Osteoblast (primary cell): Measurements from ENCODE around the gene NCR2. TPM values are rescaled to one million over a fixed set of nuclear protein-coding genes. Genes with fewer than 3 reads are reported as not detected.
"Not testable (repeated sequence)": the region's sequence is repeated elsewhere in the genome, so short reads cannot be mapped to it uniquely, and the experiment has no call there.

Experiments used
- DNase-seq: peaks from one replicate; pipeline ENCODE4 v3.0.0; 2011; ENCODE audit warnings: low spot score, mixed read lengths; ENCODE audit not compliant: insufficient read length; ENCODE audit errors: missing footprints
- H2AFZ ChIP-seq: 2 replicates; pipeline ENCODE4 v1.6.0; 2011; ENCODE audit warnings: mild to moderate bottlenecking, low read length
- H3K27ac ChIP-seq: 2 replicates; pipeline ENCODE4 v1.5.1; 2011; ENCODE audit warnings: mild to moderate bottlenecking, low read depth, low read length, moderate library complexity
- H3K27me3 ChIP-seq: 2 replicates; pipeline ENCODE4 v1.6.0; 2012; ENCODE audit warnings: mild to moderate bottlenecking, control low read depth, inconsistent platforms, low read length, moderate library complexity; ENCODE audit not compliant: insufficient read depth
- H3K36me3 ChIP-seq: 2 replicates; pipeline ENCODE4 v1.5.1; 2011; ENCODE audit warnings: mild to moderate bottlenecking, low read length, control low read depth, moderate library complexity; ENCODE audit not compliant: insufficient read depth
- H3K4me1 ChIP-seq: 2 replicates; pipeline ENCODE4 v1.5.1; 2011; ENCODE audit warnings: mild to moderate bottlenecking, low read length, control low read depth, moderate library complexity; ENCODE audit not compliant: insufficient read depth
- H3K4me2 ChIP-seq: 2 replicates; pipeline ENCODE4 v1.6.0; 2011; ENCODE audit warnings: mild to moderate bottlenecking, low read length; ENCODE audit not compliant: insufficient read depth
- H3K4me3 ChIP-seq: fragments of 200-600 bp; sonication (generic); 3 replicates; pipeline ENCODE4 v1.5.1; 2012; ENCODE audit warnings: mild to moderate bottlenecking, low read length, inconsistent platforms; ENCODE audit not compliant: insufficient read depth
- H3K79me2 ChIP-seq: 2 replicates; pipeline ENCODE4 v1.6.0; 2012; ENCODE audit warnings: mild to moderate bottlenecking, low read length, control low read depth, inconsistent platforms; ENCODE audit not compliant: insufficient read depth
- H3K9me3 ChIP-seq: 2 replicates; pipeline ENCODE4 v1.5.1; 2011; ENCODE audit warnings: low read depth, low read length, control low read depth
- H4K20me1 ChIP-seq: 2 replicates; pipeline ENCODE4 v1.6.0; 2012; ENCODE audit warnings: mild to moderate bottlenecking, low read length, control low read depth; ENCODE audit not compliant: insufficient read depth
- CTCF ChIP-seq: IDR thresholded peaks from 2 replicates; pipeline ENCODE4 v1.5.1; 2011; ENCODE audit warnings: mild to moderate bottlenecking, low read depth, low read length, moderate library complexity; ENCODE audit errors: extremely low read depth
- total RNA-seq: library from RNA; depleted of rRNA; stranded (reverse); fragments of >200 nt; gene quantifications from 2 replicates; pipeline ENCODE4 v1.2.3, GENCODE V29; 2012

NCR2 gene
- total RNA-seq, 1 donor: not detected

GRCh38 chr6:41288754-41289129 lies 46.7 kb upstream of the NCR2 start:
- no peak overlapping the region for H2AFZ ChIP-seq

DNA sequence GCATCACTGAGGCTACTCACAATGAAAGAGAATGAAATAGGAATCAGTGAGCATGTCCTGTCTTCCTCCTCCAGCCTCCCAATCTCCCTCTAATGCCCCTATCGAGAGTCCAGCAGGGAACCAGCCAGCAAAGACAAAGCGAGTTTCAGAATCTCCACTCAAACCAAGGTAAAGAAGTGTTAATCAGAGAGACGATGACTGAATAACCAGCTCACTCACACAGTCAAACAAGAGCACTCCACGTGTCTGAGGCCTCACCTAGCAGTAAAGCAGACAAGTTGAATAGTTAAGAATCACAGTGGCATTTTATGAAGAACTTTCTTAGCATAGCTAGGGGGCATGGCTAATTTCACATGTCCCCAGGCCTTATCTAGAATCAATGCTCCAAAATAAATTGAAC lies 45.6 kb upstream of the NCR2 start:
- Histone ChIP-seq H3K4me2 (no peak overlapping the region), H3K79me2 (no peaks in the 10 kb centered on the region), H3K4me1 (peaks cover 3% of the 10 kb centered on the region), H2AFZ (no peak overlapping the region), H3K9me3 (no peaks in the 10 kb centered on the region), H3K27me3 (peaks cover 6% of the 10 kb centered on the region), H3K27ac (no peak overlapping the region), H3K4me3 (no peak overlapping the region), H3K36me3 (no peaks in the 10 kb centered on the region), H4K20me1 (no peaks in the 10 kb centered on the region)
- no peak for TF ChIP-seq CTCF
- DNase-seq: no peak

More at GRCh38 chr6:41288754-41289129, 46.7 kb upstream of the NCR2 start:
- no peak overlapping the region for H3K27ac ChIP-seq
- no peaks in the 10 kb centered on the region for H3K79me2 ChIP-seq
- H3K4me3 ChIP-seq: no peak overlapping the region
- no peaks in the 10 kb centered on the region for H3K36me3 ChIP-seq
- no peaks in the 10 kb centered on the region for H3K9me3 ChIP-seq
- H3K27me3 ChIP-seq: peaks cover 6% of the 10 kb centered on the region
- no peaks in the 10 kb centered on the region for H4K20me1 ChIP-seq
- no peak for DNase-seq
- no peak for TF ChIP-seq CTCF
- H3K4me2 ChIP-seq: no peak overlapping the region
- H3K4me1 ChIP-seq: peaks cover 3% of the 10 kb centered on the region

- peaks cover 2% of the 10 kb centered on the region for H3K4me1 ChIP-seq
- no peaks in the 10 kb centered on the region for H3K9me3 ChIP-seq
- DNase-seq: no peak
- no peak overlapping the region for H3K4me3 ChIP-seq
- no peak overlapping the region for H2AFZ ChIP-seq
- no peaks in the 10 kb centered on the region for H3K36me3 ChIP-seq
- no peaks in the 10 kb centered on the region for H3K79me2 ChIP-seq
- H3K4me2 ChIP-seq: no peak overlapping the region
- H3K27ac ChIP-seq: no peak overlapping the region
- H3K27me3 ChIP-seq: peaks cover 6% of the 10 kb centered on the region
- no peaks in the 10 kb centered on the region for H4K20me1 ChIP-seq
- no peak for TF ChIP-seq CTCF
These were observed 43.7 kb upstream of the NCR2 start for GRCh38 chr6:41291717-41292116.

GRCh38 chr6:41294214-41294872 lies 41.1 kb upstream of the NCR2 start:
- DNase-seq: no peak
- Histone ChIP-seq H2AFZ (no peak overlapping the region), H4K20me1 (no peaks in the 10 kb centered on the region), H3K27ac (no peak overlapping the region), H3K36me3 (no peaks in the 10 kb centered on the region), H3K4me3 (no peak overlapping the region), H3K4me2 (no peak overlapping the region), H3K9me3 (no peaks in the 10 kb centered on the region), H3K27me3 (peaks cover 6% of the 10 kb centered on the region), H3K4me1 (no peaks in the 10 kb centered on the region), H3K79me2 (no peaks in the 10 kb centered on the region)
- TF ChIP-seq CTCF: no peak

GRCh38 chr6:41297248-41297647 lies 38.2 kb upstream of the NCR2 start:
- not testable (repeated sequence) for H2AFZ ChIP-seq, H4K20me1 ChIP-seq, H3K27me3 ChIP-seq, H3K4me2 ChIP-seq, H3K4me3 ChIP-seq, DNase-seq, H3K36me3 ChIP-seq, H3K79me2 ChIP-seq, H3K9me3 ChIP-seq, H3K4me1 ChIP-seq, H3K27ac ChIP-seq
